Measurements from ENCODE around the gene EFR3B.
"Not testable (repeated sequence)": the region's sequence is repeated elsewhere in the genome, so short reads cannot be mapped to it uniquely, and the experiment has no call there.

EFR3B gene

DNA sequence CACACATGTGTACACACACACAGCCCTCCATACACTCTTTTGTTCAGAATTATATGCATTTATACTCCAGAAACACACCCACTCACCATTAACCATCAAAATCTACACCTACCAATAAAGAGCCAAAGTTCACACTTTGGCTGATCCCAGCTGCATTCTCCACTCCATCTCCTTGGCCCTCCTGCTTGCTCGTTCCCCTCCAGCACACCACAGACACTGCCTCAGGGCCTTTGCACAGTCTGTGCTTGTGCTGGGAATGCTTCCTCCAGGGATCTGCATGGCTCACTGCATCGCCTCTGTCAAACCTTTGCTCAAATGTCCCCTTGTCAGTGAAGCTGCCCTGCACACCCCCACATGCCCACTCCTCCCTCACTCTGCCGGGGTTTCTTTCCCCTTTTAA, 80.5 kb downstream of the EFR3B start:
- TF ChIP-seq, protein P1, sequence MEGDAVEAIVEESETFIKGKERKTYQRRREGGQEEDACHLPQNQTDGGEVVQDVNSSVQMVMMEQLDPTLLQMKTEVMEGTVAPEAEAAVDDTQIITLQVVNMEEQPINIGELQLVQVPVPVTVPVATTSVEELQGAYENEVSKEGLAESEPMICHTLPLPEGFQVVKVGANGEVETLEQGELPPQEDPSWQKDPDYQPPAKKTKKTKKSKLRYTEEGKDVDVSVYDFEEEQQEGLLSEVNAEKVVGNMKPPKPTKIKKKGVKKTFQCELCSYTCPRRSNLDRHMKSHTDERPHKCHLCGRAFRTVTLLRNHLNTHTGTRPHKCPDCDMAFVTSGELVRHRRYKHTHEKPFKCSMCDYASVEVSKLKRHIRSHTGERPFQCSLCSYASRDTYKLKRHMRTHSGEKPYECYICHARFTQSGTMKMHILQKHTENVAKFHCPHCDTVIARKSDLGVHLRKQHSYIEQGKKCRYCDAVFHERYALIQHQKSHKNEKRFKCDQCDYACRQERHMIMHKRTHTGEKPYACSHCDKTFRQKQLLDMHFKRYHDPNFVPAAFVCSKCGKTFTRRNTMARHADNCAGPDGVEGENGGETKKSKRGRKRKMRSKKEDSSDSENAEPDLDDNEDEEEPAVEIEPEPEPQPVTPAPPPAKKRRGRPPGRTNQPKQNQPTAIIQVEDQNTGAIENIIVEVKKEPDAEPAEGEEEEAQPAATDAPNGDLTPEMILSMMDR (IDR thresholded peaks at IDR 0.05; ENCODE audit: low read depth, low read length, missing control alignments): no peak
- H3K4me3 ChIP-seq (ENCODE audit: low read depth, low read length): no peak overlapping the region
- no peak for DNase-seq (ENCODE audit: low read depth)
- in situ Hi-C loops (cut with HindIII; ENCODE audit: low sequenced_read_pairs): no loop called here

DNA sequence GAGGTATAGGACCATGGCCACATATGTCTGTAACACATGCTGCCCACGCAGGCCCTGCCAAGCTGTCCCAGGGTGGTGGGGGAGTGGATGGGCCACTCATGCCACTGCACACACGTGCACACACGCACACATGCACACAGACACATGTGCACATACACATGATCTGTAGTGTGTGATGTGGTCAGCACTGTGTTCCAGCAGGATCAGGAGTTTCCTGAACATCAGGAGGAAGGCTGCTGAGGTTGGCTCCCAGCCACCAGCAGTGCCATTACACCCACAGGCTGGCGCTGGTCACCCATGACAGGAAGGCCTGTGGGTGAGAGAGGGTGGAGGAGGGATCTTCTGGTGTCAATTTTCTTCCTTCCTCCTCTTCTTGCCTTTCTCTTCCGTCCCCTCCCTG, 81.8 kb downstream of the EFR3B start:
- H3K4me3 ChIP-seq (ENCODE audit: low read depth, low read length): no peak overlapping the region
- TF ChIP-seq, protein P1 (IDR thresholded peaks at IDR 0.05; ENCODE audit: low read depth, low read length, missing control alignments): no peak
- DNase-seq (ENCODE audit: low read depth): no peak
- in situ Hi-C loops (cut with HindIII; ENCODE audit: low sequenced_read_pairs): no loop called here

DNA sequence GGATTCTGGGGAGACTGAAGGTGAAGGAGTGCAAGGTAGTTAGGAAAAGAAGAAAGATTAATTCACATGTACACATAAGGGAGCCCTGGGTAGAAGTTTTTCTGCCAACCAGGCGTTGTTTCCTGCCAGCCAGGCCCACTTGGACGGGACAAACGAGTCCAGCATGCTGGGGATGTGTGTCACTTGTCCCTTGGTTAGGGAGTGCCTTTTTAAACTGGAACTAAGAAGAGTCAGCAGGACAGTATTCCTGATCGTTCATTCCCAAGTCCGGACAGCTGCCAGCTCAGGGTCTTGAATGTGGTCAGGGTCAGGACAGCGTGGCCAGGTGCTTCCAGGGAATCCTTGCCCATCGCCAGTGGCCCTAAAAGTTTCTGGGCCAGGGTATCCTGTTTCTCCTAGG, 83.3 kb downstream of the EFR3B start:
- no peak for DNase-seq (ENCODE audit: low read depth)
- no peak overlapping the region for H3K4me3 ChIP-seq (ENCODE audit: low read depth, low read length)
- in situ Hi-C loops (cut with HindIII; ENCODE audit: low sequenced_read_pairs): no loop called here
- TF ChIP-seq, protein P1 (IDR thresholded peaks at IDR 0.05; ENCODE audit: low read depth, low read length, missing control alignments): no peak

DNA sequence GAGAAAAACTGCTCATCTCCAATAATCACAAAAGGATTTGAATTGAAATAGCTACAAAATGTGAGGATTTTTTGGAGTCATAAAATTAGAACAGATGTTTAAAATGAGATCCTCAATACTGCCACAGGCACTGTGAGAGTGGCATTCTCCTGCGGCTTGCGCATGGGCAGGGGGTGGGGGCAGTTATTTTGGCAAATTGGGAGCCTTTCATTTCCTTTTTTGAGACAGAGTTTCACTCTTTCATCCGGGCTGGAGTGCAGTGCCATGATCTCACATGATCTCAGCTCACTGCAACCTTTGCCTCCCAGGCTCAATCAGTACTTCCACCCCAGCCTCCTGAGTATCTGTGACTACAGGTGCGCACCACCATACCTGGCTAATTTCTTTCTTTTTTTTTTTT, 84.1 kb downstream of the EFR3B start:
- H3K4me3 ChIP-seq (ENCODE audit: low read depth, low read length): no peak overlapping the region
- in situ Hi-C loops (cut with HindIII; ENCODE audit: low sequenced_read_pairs): no loop called here
- DNase-seq (ENCODE audit: low read depth): no peak
- TF ChIP-seq, protein P1 (IDR thresholded peaks at IDR 0.05; ENCODE audit: low read depth, low read length, missing control alignments): no peak

- in situ Hi-C loops (cut with HindIII; ENCODE audit: low sequenced_read_pairs); H3K4me3 ChIP-seq (ENCODE audit: low read depth, low read length): not testable (repeated sequence)
These were observed 85.2 kb downstream of the EFR3B start for GRCh38 chr2:25127071-25127470.

GRCh38 chr2:25127646-25128045, 85.8 kb downstream of the EFR3B start:
- no peak overlapping the region for H3K4me3 ChIP-seq (ENCODE audit: low read depth, low read length)
- DNase-seq (ENCODE audit: low read depth): no peak
- TF ChIP-seq, protein P1 (IDR thresholded peaks at IDR 0.05; ENCODE audit: low read depth, low read length, missing control alignments): no peak
- in situ Hi-C loops (cut with HindIII; ENCODE audit: low sequenced_read_pairs): no loop called here

More at GRCh38 chr2:25127071-25127470, 85.2 kb downstream of the EFR3B start:
- DNase-seq (ENCODE audit: low read depth): not testable (repeated sequence)

DNA sequence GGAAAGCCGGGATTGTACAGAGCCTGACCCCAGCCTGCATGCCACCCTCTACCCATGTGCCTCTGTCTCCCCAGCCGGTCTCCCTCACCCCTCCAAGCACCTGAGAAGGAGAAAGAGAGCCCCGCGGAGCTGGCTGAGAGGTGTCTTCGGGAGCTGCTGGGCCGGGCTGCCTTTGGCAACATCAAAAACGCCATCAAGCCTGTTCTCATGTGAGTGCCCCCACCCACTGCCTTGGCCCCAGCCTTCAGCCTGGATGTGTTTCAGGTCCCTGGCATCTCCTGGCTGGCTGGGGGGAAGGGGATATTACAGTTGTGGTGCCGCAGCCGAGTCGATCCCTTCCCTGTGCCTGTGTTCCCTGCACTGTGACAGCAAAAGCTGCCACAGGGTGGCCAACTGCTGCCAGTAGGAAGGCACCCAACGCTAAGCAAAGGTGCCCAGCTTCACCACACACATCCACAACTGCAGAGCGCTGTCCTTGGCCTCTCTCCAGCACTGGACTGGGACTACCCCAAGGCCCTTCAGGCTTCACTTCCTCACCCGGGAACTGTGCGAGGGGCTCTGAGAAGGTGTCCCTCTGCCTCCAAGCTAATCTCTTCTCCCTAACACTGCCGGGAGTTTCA, 88.1 kb downstream of the EFR3B start:
- no peak for DNase-seq (ENCODE audit: low read depth)
- H3K4me3 ChIP-seq (ENCODE audit: low read depth, low read length): no peak overlapping the region
- TF ChIP-seq, protein P1 (IDR thresholded peaks at IDR 0.05; ENCODE audit: low read depth, low read length, missing control alignments): no peak
- in situ Hi-C loops (cut with HindIII; ENCODE audit: low sequenced_read_pairs): no loop called here
